ENCODE data around the gene LIMS1. TPM values are rescaled to one million over a fixed set of nuclear protein-coding genes. Genes with fewer than 3 reads are reported as not detected.

LIMS1 gene
- total RNA-seq, 1 experiment from 2014 or later, result 70.9 TPM

- Mint-ChIP-seq H3K9me3 (ENCODE audit: unreplicated experiment) (no peaks in the 10 kb centered on the region), H3K36me3 (ENCODE audit: insufficient read depth, unreplicated experiment) (no peaks in the 10 kb centered on the region), H3K27me3 (ENCODE audit: insufficient read depth, unreplicated experiment) (no peaks in the 10 kb centered on the region), H3K4me3 (ENCODE audit: unreplicated experiment) (no peak overlapping the region), H3K27ac (ENCODE audit: low read depth, unreplicated experiment) (peak overlapping the region; percentile 17), H3K4me1 (ENCODE audit: insufficient read depth, unreplicated experiment) (peaks cover 26% of the 10 kb centered on the region)
- POLR2A ChIA-PET, result interaction anchor here (1.5 to 1.7 kb wide), 3 partner anchors 9 to 33 kb away, joined by 5 to 7 read pairs (median 5); no protein-coding TSS in a partner anchor
- no TSS peak for BruUV-seq (replicated peaks)
- CTCF ChIA-PET, result interaction anchor here (0.6 to 2.8 kb wide), 8 partner anchors 30 to 1150 kb away, joined by 3 to 10 read pairs (median 4); no protein-coding TSS in a partner anchor
- no peak for TF ChIP-seq CTCF (IDR thresholded peaks at IDR 0.05; ENCODE audit: unreplicated experiment)
- DNase-seq (ENCODE audit: unreplicated experiment), result no peak
- intact Hi-C loops (cut with micrococcal nuclease), result no loop called here
Observed at GRCh38 chr2:108542071-108542470, 7.8 kb downstream of the LIMS1 start.

GRCh38 chr2:108547606-108548005 is 13.3 kb downstream of the LIMS1 start:
- ChIA-PET POLR2A (no interaction called here), CTCF (interaction anchor here (0.7 kb wide), 1 partner anchor 36 kb away, joined by 3 read pairs; no protein-coding TSS in a partner anchor)
- BruUV-seq (replicated peaks), result no TSS peak
- H3K4me3 Mint-ChIP-seq (ENCODE audit: unreplicated experiment), result no peak overlapping the region
- H3K27ac Mint-ChIP-seq (ENCODE audit: low read depth, unreplicated experiment), result no peak overlapping the region
- intact Hi-C loops (cut with micrococcal nuclease), result no loop called here
- no peaks in the 10 kb centered on the region for H3K27me3 Mint-ChIP-seq (ENCODE audit: insufficient read depth, unreplicated experiment)
- peaks cover 22% of the 10 kb centered on the region for H3K4me1 Mint-ChIP-seq (ENCODE audit: insufficient read depth, unreplicated experiment)
- no peak for TF ChIP-seq CTCF (IDR thresholded peaks at IDR 0.05; ENCODE audit: unreplicated experiment)
- H3K9me3 Mint-ChIP-seq (ENCODE audit: unreplicated experiment), result no peaks in the 10 kb centered on the region
- no peak for DNase-seq (ENCODE audit: unreplicated experiment)
- no peaks in the 10 kb centered on the region for H3K36me3 Mint-ChIP-seq (ENCODE audit: insufficient read depth, unreplicated experiment)

- DNase-seq (ENCODE audit: unreplicated experiment), result no peak
- Mint-ChIP-seq H3K9me3 (ENCODE audit: unreplicated experiment) (no peaks in the 10 kb centered on the region), H3K4me1 (ENCODE audit: insufficient read depth, unreplicated experiment) (peaks cover 20% of the 10 kb centered on the region), H3K27ac (ENCODE audit: low read depth, unreplicated experiment) (no peak overlapping the region), H3K36me3 (ENCODE audit: insufficient read depth, unreplicated experiment) (no peaks in the 10 kb centered on the region), H3K27me3 (ENCODE audit: insufficient read depth, unreplicated experiment) (no peaks in the 10 kb centered on the region), H3K4me3 (ENCODE audit: unreplicated experiment) (no peak overlapping the region)
- ChIA-PET CTCF (interaction anchor here (0.7 to 1.2 kb wide), 2 partner anchors 13 to 36 kb away, joined by 3 to 7 read pairs; partner anchors contain the start of gene LIMS1), POLR2A (interaction anchor here (1.1 to 2.4 kb wide), 2 partner anchors 13 to 23 kb away, joined by 3 to 11 read pairs; no protein-coding TSS in a partner anchor)
- no TSS peak for BruUV-seq (replicated peaks)
- no peak for TF ChIP-seq CTCF (IDR thresholded peaks at IDR 0.05; ENCODE audit: unreplicated experiment)
- intact Hi-C loops (cut with micrococcal nuclease), result no loop called here
Observed at GRCh38 chr2:108548208-108549003, 14.1 kb downstream of the LIMS1 start.

GRCh38 chr2:108552566-108552965 is 18.3 kb downstream of the LIMS1 start:
- H3K27me3 Mint-ChIP-seq (ENCODE audit: insufficient read depth, unreplicated experiment), result no peaks in the 10 kb centered on the region
- ChIA-PET POLR2A (interaction anchor here (1.3 to 1.4 kb wide), 2 partner anchors 17 to 18 kb away, joined by 3 to 4 read pairs; no protein-coding TSS in a partner anchor), CTCF (no interaction called here)
- DNase-seq (ENCODE audit: unreplicated experiment), result no peak
- no peaks in the 10 kb centered on the region for H3K36me3 Mint-ChIP-seq (ENCODE audit: insufficient read depth, unreplicated experiment)
- no TSS peak for BruUV-seq (replicated peaks)
- no peak for TF ChIP-seq CTCF (IDR thresholded peaks at IDR 0.05; ENCODE audit: unreplicated experiment)
- intact Hi-C loops (cut with micrococcal nuclease), result no loop called here
- no peak overlapping the region for H3K4me3 Mint-ChIP-seq (ENCODE audit: unreplicated experiment)
- H3K27ac Mint-ChIP-seq (ENCODE audit: low read depth, unreplicated experiment), result no peak overlapping the region
- peaks cover 26% of the 10 kb centered on the region for H3K4me1 Mint-ChIP-seq (ENCODE audit: insufficient read depth, unreplicated experiment)
- H3K9me3 Mint-ChIP-seq (ENCODE audit: unreplicated experiment), result no peaks in the 10 kb centered on the region

Data from MCF 10A (cell line).